GM10266 (cell line): ENCODE measurements around the gene HNRNPLL.

Source experiments
- DNase-seq: peaks from one replicate; pipeline ENCODE4 v3.0.0; 2012; ENCODE audit errors: extremely low spot score
- TF ChIP-seq, protein P1 (sequence below): IDR thresholded peaks from 2 replicates; pipeline ENCODE4 v1.5.1; 2012; ENCODE audit warnings: mild to moderate bottlenecking, low read depth; ENCODE audit not compliant: control insufficient read depth, insufficient read depth; ENCODE audit errors: missing control alignments

The HNRNPLL gene

GRCh38 chr2:38590053-38590452 is 12.7 kb downstream of the HNRNPLL start:
- no peak for DNase-seq
- TF ChIP-seq, protein P1, sequence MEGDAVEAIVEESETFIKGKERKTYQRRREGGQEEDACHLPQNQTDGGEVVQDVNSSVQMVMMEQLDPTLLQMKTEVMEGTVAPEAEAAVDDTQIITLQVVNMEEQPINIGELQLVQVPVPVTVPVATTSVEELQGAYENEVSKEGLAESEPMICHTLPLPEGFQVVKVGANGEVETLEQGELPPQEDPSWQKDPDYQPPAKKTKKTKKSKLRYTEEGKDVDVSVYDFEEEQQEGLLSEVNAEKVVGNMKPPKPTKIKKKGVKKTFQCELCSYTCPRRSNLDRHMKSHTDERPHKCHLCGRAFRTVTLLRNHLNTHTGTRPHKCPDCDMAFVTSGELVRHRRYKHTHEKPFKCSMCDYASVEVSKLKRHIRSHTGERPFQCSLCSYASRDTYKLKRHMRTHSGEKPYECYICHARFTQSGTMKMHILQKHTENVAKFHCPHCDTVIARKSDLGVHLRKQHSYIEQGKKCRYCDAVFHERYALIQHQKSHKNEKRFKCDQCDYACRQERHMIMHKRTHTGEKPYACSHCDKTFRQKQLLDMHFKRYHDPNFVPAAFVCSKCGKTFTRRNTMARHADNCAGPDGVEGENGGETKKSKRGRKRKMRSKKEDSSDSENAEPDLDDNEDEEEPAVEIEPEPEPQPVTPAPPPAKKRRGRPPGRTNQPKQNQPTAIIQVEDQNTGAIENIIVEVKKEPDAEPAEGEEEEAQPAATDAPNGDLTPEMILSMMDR, result no peak

GRCh38 chr2:38586931-38587330 is 15.8 kb downstream of the HNRNPLL start:
- TF ChIP-seq, protein P1, result no peak
- DNase-seq, result no peak

GRCh38 chr2:38584881-38585280 is 17.8 kb downstream of the HNRNPLL start:
- TF ChIP-seq, protein P1, result no peak
- no peak for DNase-seq

- DNase-seq, result no peak
- TF ChIP-seq, protein P1, result no peak
Measured at GRCh38 chr2:38583994-38584393, 18.7 kb downstream of the HNRNPLL start.

- no peak for DNase-seq
- TF ChIP-seq, protein P1, result no peak
Measured at GRCh38 chr2:38583524-38583923, 19.2 kb downstream of the HNRNPLL start.

DNA sequence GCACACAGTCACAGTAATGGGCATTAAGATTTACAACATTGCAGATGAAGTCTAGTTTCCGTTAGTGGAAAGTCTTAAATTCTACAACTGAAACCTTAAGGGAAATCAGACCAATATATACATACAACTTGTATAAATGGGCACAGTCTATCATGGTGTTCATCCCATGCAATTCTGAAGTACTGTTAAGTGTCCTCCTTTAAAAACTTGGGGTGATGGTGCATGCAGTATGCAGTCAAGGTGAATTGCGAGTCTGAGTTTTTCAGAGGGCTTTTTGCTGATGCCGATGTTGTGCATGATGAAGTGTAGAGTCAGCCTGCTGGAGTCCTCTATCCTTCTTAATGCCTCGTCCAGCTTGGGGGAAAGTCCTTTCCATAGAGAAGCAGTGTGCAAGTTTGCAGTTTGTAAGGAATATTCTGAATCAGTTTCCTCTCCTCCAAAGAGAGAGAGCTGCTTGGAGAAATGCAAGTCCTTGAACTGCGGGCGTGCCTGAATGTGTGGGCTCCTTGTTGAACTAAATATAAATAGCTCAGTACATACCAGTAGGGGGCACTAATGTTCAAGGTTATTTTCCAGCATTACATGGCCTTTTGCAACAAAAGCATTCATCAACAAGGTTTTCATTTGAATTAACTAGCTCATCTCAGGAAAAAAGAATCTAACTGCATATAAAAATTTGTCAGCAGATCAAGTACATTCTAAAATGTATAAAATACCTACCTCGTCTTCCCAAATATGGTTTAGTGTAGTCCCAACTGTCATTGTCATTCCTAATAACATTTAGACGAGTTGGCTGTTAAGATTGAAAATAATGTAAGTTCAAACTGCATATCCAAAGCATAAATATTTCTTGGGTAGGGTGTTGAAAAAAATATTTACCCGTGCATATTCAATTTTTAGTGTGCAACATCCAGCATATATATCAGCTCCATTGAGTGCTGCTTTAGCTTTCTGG is 21.3 kb downstream of the HNRNPLL start:
- DNase-seq, result peak; percentile 23

More for the DNA sequence above, 21.3 kb downstream of the HNRNPLL start:
- TF ChIP-seq, protein P1, result peak; percentile 65
